Measurements from ENCODE around the gene DPF1.

DPF1 gene

DNA sequence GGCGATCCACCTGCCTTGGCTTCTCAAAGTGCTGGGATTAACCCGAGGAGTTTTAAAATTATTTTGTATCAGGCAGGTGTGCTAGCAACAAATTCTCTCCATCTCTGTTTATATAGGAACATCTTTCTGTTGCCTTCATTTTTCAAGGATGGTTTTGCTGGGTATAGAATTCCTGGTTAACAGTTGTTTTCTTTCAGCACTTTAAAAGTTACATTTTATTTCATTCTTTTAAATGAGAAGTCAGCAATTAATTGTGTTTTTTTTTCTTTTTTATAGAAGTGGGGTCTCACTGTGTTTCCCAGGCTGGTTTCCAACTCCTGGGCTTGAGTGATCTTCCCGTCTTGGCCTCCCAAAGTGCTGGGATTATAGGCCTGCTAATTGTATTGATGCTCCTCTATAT lies 44.0 kb downstream of the DPF1 start:
- in situ Hi-C loops (cut with MboI; ENCODE audit: low pct_unique_long_range_greater_than_20kb, low sequenced_read_pairs), result no loop called here

DNA sequence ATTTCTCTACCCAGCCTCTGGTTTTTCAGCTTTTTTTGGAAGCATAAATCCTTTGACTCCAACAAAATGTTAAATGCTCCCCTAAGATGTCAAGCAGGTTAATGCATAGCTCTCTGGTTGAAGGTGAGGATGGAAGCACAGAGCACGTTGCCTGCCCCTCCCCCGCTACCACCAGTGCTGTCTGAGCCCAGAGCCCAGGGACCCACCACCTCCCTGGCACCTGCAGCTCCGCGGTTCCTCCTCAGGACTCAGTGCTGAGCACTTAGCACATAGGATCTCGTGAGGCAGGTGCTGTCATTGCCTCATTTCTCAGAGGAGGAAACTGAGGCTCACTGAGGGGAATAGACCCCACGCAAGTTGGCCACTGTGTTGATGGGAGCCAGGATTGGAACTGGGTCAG lies 48.6 kb downstream of the DPF1 start:
- in situ Hi-C loops (cut with MboI; ENCODE audit: low pct_unique_long_range_greater_than_20kb, low sequenced_read_pairs), result no loop called here
- no peak for DNase-seq

More for the DNA sequence above, 44.0 kb downstream of the DPF1 start:
- DNase-seq, result no peak

DNA sequence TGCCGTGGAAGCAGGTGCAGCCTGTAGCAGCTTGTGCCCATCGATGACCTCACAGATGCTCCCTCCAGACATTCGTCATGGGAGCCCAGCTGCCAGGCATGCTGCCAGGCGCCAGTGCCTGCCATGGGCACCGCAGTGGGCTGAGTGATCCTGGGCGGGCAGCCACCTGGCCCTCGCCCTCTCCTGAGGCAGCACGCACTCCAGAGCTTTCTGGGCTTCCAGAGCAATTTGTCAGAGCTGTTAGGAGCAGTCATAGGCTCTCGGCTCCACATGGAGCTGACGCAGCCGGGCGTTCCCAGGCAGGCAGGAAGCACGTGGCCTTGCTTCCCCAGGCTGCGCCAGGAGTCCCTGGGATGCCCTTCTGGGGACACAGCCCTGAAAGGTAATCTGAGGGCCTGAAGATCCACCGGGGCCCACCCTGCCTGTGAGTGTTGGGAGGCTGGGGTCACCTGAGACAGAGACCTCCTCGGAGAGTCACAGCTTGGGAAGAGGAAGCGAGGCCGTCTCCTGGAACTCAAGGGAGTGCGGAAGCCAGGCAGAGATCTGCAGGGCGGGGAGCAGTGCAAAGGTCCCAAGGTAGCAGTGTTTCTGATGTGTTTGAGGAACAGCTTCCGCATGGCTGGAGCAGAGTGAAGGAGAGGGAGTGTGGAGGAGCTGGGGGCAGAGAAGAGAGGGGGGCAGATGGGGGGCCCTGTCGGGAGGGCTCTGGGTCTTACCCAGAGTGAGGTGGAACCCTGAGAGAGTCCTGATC lies 50.6 kb downstream of the DPF1 start:
- in situ Hi-C loops (cut with MboI; ENCODE audit: low pct_unique_long_range_greater_than_20kb, low sequenced_read_pairs), result no loop called here
- DNase-seq, result no peak

DNA sequence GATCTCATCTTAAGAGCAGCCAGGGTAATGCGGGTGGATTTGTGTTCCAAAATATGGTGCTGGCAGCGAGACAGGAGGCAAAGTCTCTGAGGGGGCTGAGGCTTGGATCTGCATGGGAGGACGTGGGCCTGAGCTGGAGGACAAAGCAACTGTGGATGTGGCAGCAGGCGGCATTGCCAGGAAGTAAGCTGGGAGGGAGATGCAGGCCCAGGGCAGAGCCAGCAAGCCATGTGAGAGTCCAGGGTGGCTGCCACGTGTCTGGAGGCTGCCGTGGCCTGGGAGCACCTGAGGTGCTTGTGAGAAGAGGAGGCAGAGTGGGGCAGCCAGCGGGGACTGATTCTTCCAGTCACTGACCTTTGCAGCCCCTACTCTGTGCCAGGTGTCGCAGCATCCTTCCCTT lies 52.0 kb downstream of the DPF1 start:
- DNase-seq, result no peak
- in situ Hi-C loops (cut with MboI; ENCODE audit: low pct_unique_long_range_greater_than_20kb, low sequenced_read_pairs), result no loop called here

DNA sequence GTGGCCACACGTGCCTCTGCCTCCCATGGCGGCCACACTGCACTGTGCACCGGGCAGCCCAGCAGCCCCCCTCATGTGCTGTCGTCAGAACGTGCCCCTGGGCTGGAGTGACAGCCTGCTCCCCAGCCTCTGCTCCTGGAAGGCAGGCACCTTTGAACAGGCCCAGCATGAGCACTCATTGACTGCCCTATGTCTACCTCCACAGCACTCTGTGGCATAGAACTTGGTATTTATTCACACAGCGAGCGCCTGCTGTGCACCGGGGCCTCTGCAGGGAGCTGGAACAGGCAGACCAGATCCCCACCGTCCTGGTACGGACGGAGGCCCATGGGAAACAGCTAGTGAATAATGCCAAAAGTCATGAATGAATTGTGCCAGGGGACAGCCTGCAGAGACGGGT lies 53.7 kb downstream of the DPF1 start:
- DNase-seq, result no peak
- in situ Hi-C loops (cut with MboI; ENCODE audit: low pct_unique_long_range_greater_than_20kb, low sequenced_read_pairs), result no loop called here

DNA sequence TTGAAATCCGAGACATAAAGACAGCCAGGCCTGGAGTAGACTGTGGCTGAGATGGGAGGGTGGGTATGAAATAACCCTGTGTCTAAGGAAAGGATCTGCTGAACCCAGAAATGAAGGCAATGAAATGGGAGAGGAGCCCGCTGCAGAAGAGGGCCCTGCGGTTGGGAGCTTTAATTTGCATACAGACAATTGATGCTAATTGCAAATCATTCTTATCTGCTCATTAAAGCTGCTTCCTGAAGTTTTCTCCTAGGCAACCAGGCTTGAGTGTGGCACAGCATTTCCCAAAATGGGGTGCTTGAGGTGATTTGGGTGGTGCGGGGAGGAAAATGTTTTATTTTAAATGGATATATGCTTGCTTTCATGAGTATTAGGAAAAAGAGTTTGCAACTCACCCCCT lies 55.4 kb downstream of the DPF1 start:
- in situ Hi-C loops (cut with MboI; ENCODE audit: low pct_unique_long_range_greater_than_20kb, low sequenced_read_pairs), result no loop called here
- no peak for DNase-seq

DNA sequence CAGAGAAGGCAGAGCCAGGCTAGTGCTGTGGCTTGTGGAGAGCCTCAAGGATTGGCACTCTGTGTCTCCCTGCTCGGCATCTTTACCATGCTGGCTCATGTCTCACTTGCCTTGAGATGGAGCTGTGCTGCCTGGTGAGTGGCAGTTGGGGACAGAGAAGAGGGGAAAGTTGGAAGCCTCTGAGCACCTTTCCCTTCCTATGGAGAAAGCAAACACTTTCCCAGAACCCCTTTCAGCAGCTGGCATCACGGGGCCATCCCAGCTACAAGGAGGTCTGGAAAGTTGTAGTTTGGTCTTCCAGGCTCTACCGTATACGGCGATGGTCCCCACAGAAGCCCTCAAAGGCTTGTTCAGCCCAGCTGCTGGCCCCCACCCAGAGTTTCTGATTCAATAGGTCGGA lies 58.7 kb downstream of the DPF1 start:
- DNase-seq, result no peak
- in situ Hi-C loops (cut with MboI; ENCODE audit: low pct_unique_long_range_greater_than_20kb, low sequenced_read_pairs), result no loop called here

DNA sequence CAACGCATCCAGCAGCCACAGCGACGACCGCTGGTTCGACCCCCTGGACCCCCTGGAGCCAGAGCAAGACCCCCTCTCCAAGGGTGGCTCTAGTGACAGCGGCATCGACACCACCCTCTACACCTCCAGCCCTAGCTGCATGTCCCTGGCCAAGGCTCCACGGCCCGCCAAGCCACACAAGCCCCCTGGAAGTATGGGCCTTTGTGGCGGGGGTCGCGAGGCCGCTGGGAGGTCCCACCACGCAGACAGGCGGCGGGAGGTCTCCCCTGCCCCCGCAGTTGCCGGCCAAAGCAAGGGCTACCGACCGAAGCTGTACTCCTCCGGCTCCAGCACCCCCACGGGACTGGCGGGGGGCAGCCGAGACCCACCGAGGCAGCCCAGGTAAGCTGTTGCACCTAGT lies 59.5 kb downstream of the DPF1 start:
- no peak for DNase-seq
- in situ Hi-C loops (cut with MboI; ENCODE audit: low pct_unique_long_range_greater_than_20kb, low sequenced_read_pairs), result no loop called here

DNA sequence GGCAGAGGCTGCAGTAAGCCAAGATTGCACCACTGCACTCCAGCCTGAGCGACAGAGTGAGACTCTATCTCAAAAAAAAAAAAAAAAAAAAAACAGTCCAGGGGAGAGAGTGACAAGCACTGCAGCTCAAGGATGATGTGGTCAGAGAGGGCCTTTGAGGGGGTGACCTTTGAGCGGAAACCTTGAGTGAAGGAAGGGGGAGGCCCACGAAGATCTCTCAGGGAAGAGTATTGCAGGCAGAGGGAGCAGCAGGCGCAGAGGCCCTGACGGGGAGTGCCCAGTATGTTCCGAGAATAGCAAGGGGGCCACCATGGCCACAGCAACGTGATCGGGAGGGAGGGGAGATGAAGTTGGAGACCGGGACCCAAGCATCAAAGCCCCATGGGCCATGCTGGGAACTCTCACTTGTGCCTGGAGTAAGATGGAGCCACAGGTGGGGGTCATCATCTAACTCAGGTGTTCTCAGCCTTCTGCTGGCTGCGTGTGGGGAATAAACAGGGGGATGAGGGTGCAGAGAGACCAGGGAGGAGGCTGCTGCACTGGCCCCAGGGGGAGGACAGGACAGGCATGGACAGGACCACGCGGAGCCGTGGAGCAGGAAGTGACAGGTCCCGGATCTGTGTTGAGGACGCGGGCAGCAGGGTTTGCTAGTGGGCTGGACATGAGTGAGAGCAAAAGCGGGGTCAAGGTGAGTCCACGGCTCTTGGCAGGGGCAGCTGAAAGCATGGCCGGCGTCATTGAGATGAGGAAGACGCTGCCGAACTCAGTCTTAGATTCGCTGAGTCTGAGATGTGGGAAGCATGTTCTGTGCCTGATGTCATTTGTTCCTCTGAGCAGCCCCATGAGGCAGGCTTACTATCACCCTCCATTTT lies 60.4 kb downstream of the DPF1 start:
- no peak for DNase-seq
- in situ Hi-C loops (cut with MboI; ENCODE audit: low pct_unique_long_range_greater_than_20kb, low sequenced_read_pairs), result no loop called here

DNA sequence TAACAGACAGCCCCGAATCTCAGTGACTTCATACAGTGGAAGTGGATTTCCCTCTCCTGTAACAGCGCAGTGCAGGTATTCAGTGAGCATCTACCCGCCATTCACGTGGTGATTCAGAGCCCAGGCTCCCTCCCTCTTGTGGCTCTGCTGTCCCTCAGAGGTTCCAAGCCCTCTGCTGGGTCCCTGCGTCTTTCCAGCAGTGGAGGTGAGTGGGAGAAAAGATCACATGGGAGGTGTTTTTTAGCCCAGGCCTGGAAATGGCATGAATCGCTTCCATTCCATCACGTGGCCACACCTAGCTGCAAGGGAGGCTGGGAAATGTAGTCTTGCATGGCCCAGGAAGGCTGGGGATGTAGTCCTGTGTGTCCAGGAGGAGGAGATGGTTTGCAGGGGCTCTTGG lies 61.4 kb downstream of the DPF1 start:
- DNase-seq, result no peak
- in situ Hi-C loops (cut with MboI; ENCODE audit: low pct_unique_long_range_greater_than_20kb, low sequenced_read_pairs), result no loop called here

DNA sequence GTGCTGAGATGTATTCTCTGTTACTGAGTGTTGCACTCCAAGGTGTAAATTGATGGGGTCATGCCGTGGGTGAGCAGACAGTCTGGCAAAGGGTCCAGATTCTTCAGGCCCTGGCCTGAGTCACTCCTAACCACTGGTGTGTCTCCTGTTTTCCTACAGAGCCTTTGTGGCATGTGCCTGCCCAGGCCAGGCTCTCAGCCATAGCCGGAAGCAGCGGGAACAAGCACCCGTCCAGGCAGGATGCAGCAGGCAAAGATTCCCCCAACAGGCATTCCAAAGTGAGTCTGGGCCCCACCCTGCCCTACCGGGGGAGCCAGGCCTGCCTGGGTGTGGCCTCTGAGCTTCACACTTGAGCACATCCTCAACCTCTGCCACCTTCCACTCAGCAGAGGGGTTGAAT lies 61.9 kb downstream of the DPF1 start:
- DNase-seq, result no peak
- in situ Hi-C loops (cut with MboI; ENCODE audit: low pct_unique_long_range_greater_than_20kb, low sequenced_read_pairs), result no loop called here

Data from KBM-7 (cell line).